HG02981 (cell line): ENCODE data around the gene PHACTR4.
A peak's percentile ranks its signal among the peaks of the same experiment; 100 is the strongest.
"Not testable (repeated sequence)": the region's sequence is repeated elsewhere in the genome, so short reads cannot be mapped to it uniquely, and the experiment has no call there.

Experiments used
- ATAC-seq: cut with Tn5 transposase; IDR thresholded peaks from one replicate; pipeline ENCODE4 v1.9.1; 2021; ENCODE audit warnings: mild to moderate bottlenecking, moderate library complexity; ENCODE audit not compliant: unreplicated experiment

Gene PHACTR4

GRCh38 chr1:28482138-28482537, 112.6 kb downstream of the PHACTR4 start:
- no peak for ATAC-seq

GRCh38 chr1:28482702-28483101, 113.2 kb downstream of the PHACTR4 start:
- ATAC-seq: no peak

- no peak for ATAC-seq
Measured at GRCh38 chr1:28494737-28495136, 125.2 kb downstream of the PHACTR4 start.

GRCh38 chr1:28499553-28499952, 130.0 kb downstream of the PHACTR4 start:
- ATAC-seq: no peak

GRCh38 chr1:28501925-28502324, 132.4 kb downstream of the PHACTR4 start:
- no peak for ATAC-seq

GRCh38 chr1:28503117-28503516, 133.6 kb downstream of the PHACTR4 start:
- ATAC-seq: no peak

- ATAC-seq: peak; percentile 77
Measured at GRCh38 chr1:28505406-28506187, 136.1 kb downstream of the PHACTR4 start, which contains the start of gene RCC1. Gene RCC1, plus strand, starts transcription at chr1:28506043. Its CDS starts 23,824 bp downstream, at chr1:28529867.

GRCh38 chr1:28506907-28507246, 137.3 kb downstream of the PHACTR4 start:
- no peak for ATAC-seq

GRCh38 chr1:28507247-28507645, 137.7 kb downstream of the PHACTR4 start:
- no peak for ATAC-seq

- no peak for ATAC-seq
Measured at GRCh38 chr1:28507646-28508434, 138.3 kb downstream of the PHACTR4 start.

GRCh38 chr1:28508435-28508754, 138.9 kb downstream of the PHACTR4 start:
- no peak for ATAC-seq

- no peak for ATAC-seq
Measured at GRCh38 chr1:28509705-28510272, 140.2 kb downstream of the PHACTR4 start.

- no peak for ATAC-seq
Measured at GRCh38 chr1:28510273-28510969, 140.9 kb downstream of the PHACTR4 start.

GRCh38 chr1:28510970-28511440, 141.5 kb downstream of the PHACTR4 start:
- no peak for ATAC-seq

- no peak for ATAC-seq
Measured at GRCh38 chr1:28512058-28512611, 142.6 kb downstream of the PHACTR4 start.

- not testable (repeated sequence) for ATAC-seq
Measured at GRCh38 chr1:28514445-28514933, 144.9 kb downstream of the PHACTR4 start.

GRCh38 chr1:28516518-28516956, 147.0 kb downstream of the PHACTR4 start:
- ATAC-seq: no peak

GRCh38 chr1:28517649-28517999, 148.1 kb downstream of the PHACTR4 start:
- no peak for ATAC-seq

GRCh38 chr1:28518000-28518744, 148.6 kb downstream of the PHACTR4 start:
- ATAC-seq: peak; percentile 59

GRCh38 chr1:28518745-28519341, 149.3 kb downstream of the PHACTR4 start:
- ATAC-seq: peak; percentile 19
